GM12878 (cell line): Measurements from ENCODE around the gene RAB6B.

Experiments used
- CREM ChIP-seq: IDR thresholded peaks from 2 replicates; pipeline ENCODE4 v1.6.1; 2014; ENCODE audit warnings: antibody characterized with exemption, low read depth
- EP300 ChIP-seq, 2 experiments: fragments of 150-350 bp in 1 of 2; IDR thresholded peaks; 2 replicates each; pipeline ENCODE4 v1.6.1; 2011 to 2012; ENCODE audit warnings: low read depth in 2 of 2, low read length in 2 of 2, borderline replicate concordance in 1 of 2, improper control_type of control experiment in 1 of 2, inconsistent platforms in 1 of 2; ENCODE audit not compliant: control insufficient read depth in 1 of 2
- FOXK2 ChIP-seq: fragments of 450-650 bp; IDR thresholded peaks from 2 replicates; pipeline ENCODE4 v1.6.1; 2017; ENCODE audit warnings: mild to moderate bottlenecking, moderate library complexity
- HCFC1 ChIP-seq: fragments of 150-350 bp; IDR thresholded peaks from 2 replicates; pipeline ENCODE4 v1.6.1; 2014; ENCODE audit warnings: low read length
- IKZF1 ChIP-seq: fragments of 450-650 bp; conservative IDR thresholded peaks from 2 replicates; pipeline ENCODE4 v1.6.1; 2017; ENCODE audit warnings: antibody characterized with exemption, mild to moderate bottlenecking
- MXI1 ChIP-seq: fragments of 150-350 bp; IDR thresholded peaks from 2 replicates; pipeline ENCODE4 v1.6.1; 2011; ENCODE audit warnings: low read depth, mild to moderate bottlenecking, inconsistent platforms, low read length, improper control_type of control experiment
- NFXL1 ChIP-seq: fragments of 450-650 bp; IDR thresholded peaks from 2 replicates; pipeline ENCODE4 v1.6.1; 2017; ENCODE audit warnings: antibody characterized with exemption, mild to moderate bottlenecking, borderline replicate concordance
- PAX5 ChIP-seq: IDR thresholded peaks from 2 replicates; pipeline ENCODE4 v1.6.1; 2011; ENCODE audit warnings: low read depth, low read length, borderline replicate concordance
- SREBF1 ChIP-seq: IDR thresholded peaks from 2 replicates; pipeline ENCODE4 v1.6.1; 2012; ENCODE audit warnings: mild to moderate bottlenecking, low read length
- TAF1 ChIP-seq: IDR thresholded peaks from 2 replicates; pipeline ENCODE4 v1.6.1; 2011; ENCODE audit warnings: mild to moderate bottlenecking, low read depth, low read length, borderline replicate concordance
- TF ChIP-seq, protein P1 (sequence below): IDR thresholded peaks from 2 replicates; pipeline ENCODE4 v1.6.1; 2012; ENCODE audit warnings: low read length, inconsistent platforms
- TF ChIP-seq, protein P2 (sequence below), 3 experiments: IDR thresholded peaks in 2 of 3; conservative IDR thresholded peaks in 1 of 3; 2 replicates each; pipeline ENCODE4 v1.5.1; 2011; ENCODE audit warnings: low read depth in 3 of 3, low read length in 3 of 3, mild to moderate bottlenecking in 3 of 3, control low read depth in 2 of 3, moderate library complexity in 2 of 3, inconsistent platforms in 1 of 3, mixed read lengths in 1 of 3; ENCODE audit not compliant: control insufficient read depth in 2 of 3, insufficient read depth in 1 of 3; ENCODE audit errors: extremely low read depth in 1 of 3

DNA sequence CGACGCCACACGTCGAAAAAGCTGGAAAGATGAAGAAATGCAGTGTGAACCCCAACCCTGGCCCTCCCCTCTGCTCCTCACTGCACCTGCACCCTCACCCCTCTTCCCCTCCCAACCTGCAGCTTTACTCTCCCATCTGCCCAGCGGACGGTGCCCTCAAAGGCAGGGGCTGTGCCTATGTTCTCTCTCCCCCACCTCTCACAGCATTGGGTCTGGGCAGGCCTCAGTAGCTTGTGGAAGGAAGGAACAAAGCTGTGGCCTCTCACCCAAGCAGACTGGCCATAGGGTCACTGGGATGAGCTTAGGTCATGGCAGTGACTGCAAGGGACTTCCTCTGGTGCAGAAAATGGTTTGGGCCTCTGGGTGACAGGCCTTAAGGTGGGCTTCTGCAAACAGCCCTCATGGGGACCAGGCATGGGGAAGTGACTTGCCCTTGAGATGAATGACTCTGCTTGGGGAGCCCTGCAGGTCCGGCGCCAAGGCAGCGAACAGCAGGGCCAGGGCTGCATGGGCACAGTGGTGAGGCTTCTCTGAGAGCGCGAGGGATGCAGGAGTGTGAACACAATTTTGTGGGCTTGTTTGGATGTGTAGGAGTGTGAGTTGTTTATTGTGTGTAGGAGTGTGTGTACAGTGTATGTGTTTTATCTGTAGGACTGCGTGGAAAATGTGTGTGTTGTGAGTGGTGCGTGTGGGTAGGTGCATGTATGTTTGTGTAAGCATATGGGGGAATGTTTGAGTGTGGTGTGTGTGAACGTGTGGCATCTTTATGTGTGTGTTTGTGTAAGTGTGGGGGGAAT is 60.9 kb downstream of the RAB6B start:
- no peak for TF ChIP-seq MXI1
- TF ChIP-seq IKZF1 = no peak
- TF ChIP-seq EP300 (IDR thresholded peaks at IDR 0.05; ENCODE audit: borderline replicate concordance in 1 of 2, control insufficient read depth in 1 of 2, low read depth in 2 of 2, low read length in 2 of 2) = no peak
- no peak for TF ChIP-seq PAX5
- TF ChIP-seq SREBF1 = no peak
- TF ChIP-seq TAF1 = no peak
- TF ChIP-seq, protein P1, sequence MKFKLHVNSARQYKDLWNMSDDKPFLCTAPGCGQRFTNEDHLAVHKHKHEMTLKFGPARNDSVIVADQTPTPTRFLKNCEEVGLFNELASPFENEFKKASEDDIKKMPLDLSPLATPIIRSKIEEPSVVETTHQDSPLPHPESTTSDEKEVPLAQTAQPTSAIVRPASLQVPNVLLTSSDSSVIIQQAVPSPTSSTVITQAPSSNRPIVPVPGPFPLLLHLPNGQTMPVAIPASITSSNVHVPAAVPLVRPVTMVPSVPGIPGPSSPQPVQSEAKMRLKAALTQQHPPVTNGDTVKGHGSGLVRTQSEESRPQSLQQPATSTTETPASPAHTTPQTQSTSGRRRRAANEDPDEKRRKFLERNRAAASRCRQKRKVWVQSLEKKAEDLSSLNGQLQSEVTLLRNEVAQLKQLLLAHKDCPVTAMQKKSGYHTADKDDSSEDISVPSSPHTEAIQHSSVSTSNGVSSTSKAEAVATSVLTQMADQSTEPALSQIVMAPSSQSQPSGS = no peak
- no peak for TF ChIP-seq FOXK2
- TF ChIP-seq, protein P2, sequence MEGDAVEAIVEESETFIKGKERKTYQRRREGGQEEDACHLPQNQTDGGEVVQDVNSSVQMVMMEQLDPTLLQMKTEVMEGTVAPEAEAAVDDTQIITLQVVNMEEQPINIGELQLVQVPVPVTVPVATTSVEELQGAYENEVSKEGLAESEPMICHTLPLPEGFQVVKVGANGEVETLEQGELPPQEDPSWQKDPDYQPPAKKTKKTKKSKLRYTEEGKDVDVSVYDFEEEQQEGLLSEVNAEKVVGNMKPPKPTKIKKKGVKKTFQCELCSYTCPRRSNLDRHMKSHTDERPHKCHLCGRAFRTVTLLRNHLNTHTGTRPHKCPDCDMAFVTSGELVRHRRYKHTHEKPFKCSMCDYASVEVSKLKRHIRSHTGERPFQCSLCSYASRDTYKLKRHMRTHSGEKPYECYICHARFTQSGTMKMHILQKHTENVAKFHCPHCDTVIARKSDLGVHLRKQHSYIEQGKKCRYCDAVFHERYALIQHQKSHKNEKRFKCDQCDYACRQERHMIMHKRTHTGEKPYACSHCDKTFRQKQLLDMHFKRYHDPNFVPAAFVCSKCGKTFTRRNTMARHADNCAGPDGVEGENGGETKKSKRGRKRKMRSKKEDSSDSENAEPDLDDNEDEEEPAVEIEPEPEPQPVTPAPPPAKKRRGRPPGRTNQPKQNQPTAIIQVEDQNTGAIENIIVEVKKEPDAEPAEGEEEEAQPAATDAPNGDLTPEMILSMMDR (IDR thresholded peaks at IDR 0.05 in 2 of 3, conservative IDR thresholded peaks at IDR 0.05 in 1 of 3; ENCODE audit: control insufficient read depth in 2 of 3, extremely low read depth in 1 of 3, insufficient read depth in 1 of 3, low read depth in 3 of 3, low read length in 3 of 3) = no peak
- TF ChIP-seq NFXL1 = no peak
- TF ChIP-seq CREM = no peak
- TF ChIP-seq HCFC1 = no peak
